ENCODE measurements around the gene IL33.
"Not testable (repeated sequence)": the region's sequence is repeated elsewhere in the genome, so short reads cannot be mapped to it uniquely, and the experiment has no call there.

The IL33 gene

GRCh38 chr9:6215562-6215961, at the start of gene IL33:
TSS of gene IL33 (plus strand) at chr9:6215807. CDS start at chr9:6241695, 25,888 bp downstream.
- no peak for DNase-seq

- DNase-seq = no peak
Observed at GRCh38 chr9:6171667-6172066, 43.9 kb upstream of the IL33 start.

- no peak for DNase-seq
Observed at GRCh38 chr9:6173914-6174313, 41.7 kb upstream of the IL33 start.

GRCh38 chr9:6182549-6183226, 32.9 kb upstream of the IL33 start:
- DNase-seq = not testable (repeated sequence)

GRCh38 chr9:6183227-6183551, 32.4 kb upstream of the IL33 start:
- DNase-seq = no peak

GRCh38 chr9:6183627-6184026, 32.0 kb upstream of the IL33 start:
- DNase-seq = no peak

GRCh38 chr9:6184749-6185645, 30.6 kb upstream of the IL33 start:
- DNase-seq = no peak

- DNase-seq = no peak
Observed at GRCh38 chr9:6186691-6187090, 28.9 kb upstream of the IL33 start.

GRCh38 chr9:6187272-6187671, 28.3 kb upstream of the IL33 start:
- DNase-seq = no peak

GRCh38 chr9:6188466-6188865, 27.1 kb upstream of the IL33 start:
- no peak for DNase-seq

- DNase-seq = no peak
Observed at GRCh38 chr9:6188906-6189305, 26.7 kb upstream of the IL33 start.

- no peak for DNase-seq
Observed at GRCh38 chr9:6194934-6195333, 20.7 kb upstream of the IL33 start.

GRCh38 chr9:6195714-6196360, 19.8 kb upstream of the IL33 start:
- DNase-seq = no peak

GRCh38 chr9:6197330-6197729, 18.3 kb upstream of the IL33 start:
- no peak for DNase-seq

- DNase-seq = no peak
Observed at GRCh38 chr9:6198251-6198650, 17.4 kb upstream of the IL33 start.

- no peak for DNase-seq
Observed at GRCh38 chr9:6199596-6199995, 16.0 kb upstream of the IL33 start.

- no peak for DNase-seq
Observed at GRCh38 chr9:6200761-6201160, 14.8 kb upstream of the IL33 start.

GRCh38 chr9:6209966-6210365, 5.6 kb upstream of the IL33 start:
- DNase-seq = no peak

- DNase-seq = no peak
Observed at GRCh38 chr9:6212722-6213375, 2.8 kb upstream of the IL33 start.

GRCh38 chr9:6214434-6214833, 1.2 kb upstream of the IL33 start:
- DNase-seq = no peak

GRCh38 chr9:6214903-6215302, 704 bp upstream of the IL33 start:
- DNase-seq = no peak

- no peak for DNase-seq
Observed at GRCh38 chr9:6216002-6216401, 395 bp downstream of the IL33 start.

- no peak for DNase-seq
Observed at GRCh38 chr9:6216951-6217350, 1.3 kb downstream of the IL33 start.

All from amniotic stem cell (primary cell).